Lower leg skin (tissue), 4 donors: Measurements from ENCODE around the gene TNNC1. TPM values are rescaled to one million over a fixed set of nuclear protein-coding genes. Genes with fewer than 3 reads are reported as not detected.

Experiments
- DNase-seq, 2 donors: peaks; one replicate each; pipeline ENCODE4 v3.0.0-alpha.2; 2019; ENCODE audit warnings: low spot score in 2 of 2
- H3K4me3 ChIP-seq: fragments of 200-600 bp; sonication (generic); 2 replicates; pipeline ENCODE4 v1.5.1; 2017; ENCODE audit warnings: mild to moderate bottlenecking, low read depth; ENCODE audit not compliant: poor library complexity, severe bottlenecking
- CTCF ChIP-seq, 3 donors: fragments of 450-650 bp; IDR thresholded peaks; one replicate each; pipeline ENCODE4 v1.5.1; 2016; ENCODE audit warnings: antibody characterized with exemption in 3 of 3, mild to moderate bottlenecking in 3 of 3, moderate library complexity in 2 of 3
- POLR2A ChIP-seq, 2 donors: fragments of 450-650 bp; IDR thresholded peaks; one replicate each; pipeline ENCODE4 v1.6.1; 2016 to 2017; ENCODE audit warnings: antibody characterized with exemption in 2 of 2, mild to moderate bottlenecking in 1 of 2, moderate library complexity in 1 of 2
- WGBS, 2 donors: methylation state at CpG; one replicate each; pipeline ENCODE4 v1.1.5; 2018; 5-methylcytosine and 5-hydroxymethylcytosine counted together
- intact Hi-C: fragments of 100-400 bp; cut with DNase I; formaldehyde crosslinking; loops from one replicate; pipeline ENCODE4 v1.15.0; 2023; ENCODE audit warnings: low total_unique reads
- total RNA-seq, 4 donors: library from RNA; depleted of rRNA; stranded (reverse); fragments of >200 nt; gene quantifications; one replicate each; pipeline ENCODE4 v1.1.0, GENCODE V29; 2016

The TNNC1 gene
- total RNA-seq, 4 donors from 2014 or later: 6.3 to 73.7 (median 21.3) TPM

DNA sequence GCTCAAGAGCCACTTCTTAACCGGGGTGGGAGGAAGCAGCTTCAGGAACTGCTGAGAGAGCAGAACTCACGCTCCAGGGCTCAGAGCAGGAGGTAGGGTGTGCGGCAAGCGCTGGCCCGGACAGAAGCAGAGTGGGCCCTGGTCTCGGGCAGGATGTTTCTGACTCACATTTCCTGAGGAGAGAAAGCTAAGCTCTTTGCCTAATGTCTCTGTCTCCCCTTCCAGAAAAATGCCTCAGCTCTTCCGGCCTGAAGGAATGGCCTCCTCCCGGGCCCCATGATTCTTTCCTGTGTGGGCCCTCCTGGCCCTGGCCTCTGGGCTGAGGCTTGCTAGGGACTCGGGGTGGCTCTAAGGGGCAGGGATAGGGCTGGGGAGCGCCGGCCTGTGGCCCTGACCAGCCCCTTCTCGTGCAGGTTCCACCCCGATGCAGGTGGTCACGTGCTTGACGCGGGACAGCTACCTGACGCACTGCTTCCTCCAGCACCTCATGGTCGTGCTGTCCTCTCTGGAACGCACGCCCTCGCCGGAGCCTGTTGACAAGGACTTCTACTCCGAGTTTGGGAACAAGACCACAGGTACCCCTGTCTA lies 37.2 kb upstream of the TNNC1 start:
- 81% methylated on average over 21 to 23 of the region's 23 CpGs for WGBS, 2 donors
- intact Hi-C loops: no loop called here
- DNase-seq: no peak
- H3K4me3 ChIP-seq: no peak overlapping the region
- TF ChIP-seq POLR2A (IDR thresholded peaks at IDR 0.05) (no peak), CTCF (IDR thresholded peaks at IDR 0.05) (no peak)

DNA sequence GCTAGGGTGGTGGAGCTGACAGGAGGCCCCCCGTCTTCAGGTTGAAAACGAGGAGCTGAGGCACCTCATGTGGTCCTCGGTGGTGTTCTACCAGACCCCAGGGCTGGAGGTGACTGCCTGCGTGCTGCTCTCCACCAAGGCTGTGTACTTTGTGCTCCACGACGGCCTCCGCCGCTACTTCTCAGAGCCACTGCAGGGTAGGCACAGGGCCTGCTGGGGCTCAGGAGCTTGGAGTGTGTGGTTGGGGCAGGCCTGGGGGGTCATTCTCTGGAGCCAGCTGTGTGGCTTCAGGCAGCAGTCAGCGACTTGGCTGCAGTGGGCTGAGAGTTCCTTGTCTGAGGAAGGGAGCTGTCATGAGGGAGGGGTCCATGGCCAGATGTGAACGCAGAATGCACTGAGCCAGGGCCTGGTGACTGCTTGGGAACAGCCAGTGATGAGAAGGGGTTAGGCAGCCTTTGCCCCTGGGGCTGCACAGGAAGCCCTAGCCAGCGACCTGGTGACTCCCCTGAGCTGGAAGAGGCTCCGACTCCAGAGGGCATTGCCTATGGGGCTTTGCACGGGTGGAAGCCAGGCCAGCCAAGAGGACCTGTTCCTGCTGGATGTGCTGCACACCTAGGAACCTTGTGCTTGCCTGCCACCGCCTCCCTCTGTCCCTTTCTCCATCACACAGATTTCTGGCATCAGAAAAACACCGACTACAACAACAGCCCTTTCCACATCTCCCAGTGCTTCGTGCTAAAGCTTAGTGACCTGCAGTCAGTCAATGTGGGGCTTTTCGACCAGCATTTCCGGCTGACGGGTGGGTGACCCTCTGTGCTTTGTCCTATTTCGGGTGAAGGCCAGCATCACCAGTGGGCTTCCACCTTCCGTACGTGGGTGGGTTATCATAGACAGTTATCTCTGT lies 36.4 kb upstream of the TNNC1 start:
- WGBS, 2 donors: 77 to 79% methylated on average over 17 to 22 of the region's 22 CpGs
- intact Hi-C loops: no loop called here
- no peak for DNase-seq
- H3K4me3 ChIP-seq: no peak overlapping the region
- TF ChIP-seq POLR2A (IDR thresholded peaks at IDR 0.05) (no peak), CTCF (IDR thresholded peaks at IDR 0.05) (no peak)

GRCh38 chr3:52489453-52489852 lies 35.6 kb upstream of the TNNC1 start:
- 84 to 90% methylated on average over 14 to 18 of the region's 18 CpGs for WGBS, 2 donors
- no peak for DNase-seq
- intact Hi-C loops: no loop called here
- TF ChIP-seq POLR2A (IDR thresholded peaks at IDR 0.05) (no peak), CTCF (IDR thresholded peaks at IDR 0.05) (no peak)
- H3K4me3 ChIP-seq: no peak overlapping the region

- intact Hi-C loops: no loop called here
- H3K4me3 ChIP-seq: no peak overlapping the region
- no peak for DNase-seq
- WGBS, 2 donors: 87 to 100% methylated on average over 1 to 3 of the region's 3 CpGs
- TF ChIP-seq POLR2A (IDR thresholded peaks at IDR 0.05): no peak
- no peak for TF ChIP-seq CTCF (IDR thresholded peaks at IDR 0.05)
Measured at GRCh38 chr3:52488746-52489145, 34.9 kb upstream of the TNNC1 start.

GRCh38 chr3:52487788-52488691 lies 34.2 kb upstream of the TNNC1 start:
- DNase-seq: no peak
- 93 to 95% methylated on average over 59 of the region's 59 CpGs for WGBS, 2 donors
- intact Hi-C loops: no loop called here
- TF ChIP-seq POLR2A (IDR thresholded peaks at IDR 0.05) (no peak), CTCF (IDR thresholded peaks at IDR 0.05) (no peak)
- H3K4me3 ChIP-seq: no peak overlapping the region
